NCI-H226 (cell line): ENCODE results near the gene GLI3.

Source experiments
- DNase-seq: peaks from one replicate; pipeline ENCODE4 v3.0.0-alpha.2; 2015

Gene GLI3

DNA sequence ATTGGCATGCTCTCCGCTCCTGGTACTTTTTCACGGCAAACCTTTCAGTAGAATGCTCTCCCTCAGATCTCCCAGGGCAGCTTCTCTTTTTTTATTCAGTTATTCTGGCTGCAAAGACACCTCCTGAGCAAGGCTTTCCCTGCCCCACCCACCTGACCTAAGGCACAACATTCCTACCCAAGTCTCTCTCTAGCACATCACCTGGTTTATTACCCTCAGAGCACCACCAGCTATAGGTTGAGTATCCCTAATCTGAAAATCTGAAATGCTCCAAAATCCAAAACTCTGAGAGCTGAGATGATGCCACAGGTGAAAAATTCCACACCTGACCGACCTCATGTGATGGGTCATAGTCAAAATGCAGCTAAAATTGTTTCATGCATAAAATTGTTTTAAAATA is 99.6 kb downstream of the GLI3 start:
- DNase-seq: no peak

DNA sequence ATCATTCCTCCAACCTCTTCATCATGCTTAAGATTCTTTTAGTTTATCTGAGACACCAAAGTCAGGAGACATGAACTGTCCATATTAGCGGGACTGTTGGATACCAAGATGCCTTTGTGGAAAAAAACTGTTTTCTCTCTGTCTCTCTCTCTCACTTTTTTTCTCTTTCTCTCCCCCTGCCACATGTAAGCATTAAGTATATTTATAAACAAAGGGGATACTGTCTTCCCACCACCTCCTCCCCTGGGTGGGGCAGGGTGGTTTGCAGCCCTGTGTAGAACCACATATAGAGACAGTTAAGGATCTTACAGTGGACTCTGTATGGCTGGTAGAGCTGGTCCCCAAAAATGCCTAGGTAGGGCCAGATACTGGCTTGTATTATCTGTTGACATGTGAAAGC is 101.3 kb downstream of the GLI3 start:
- no peak for DNase-seq

DNA sequence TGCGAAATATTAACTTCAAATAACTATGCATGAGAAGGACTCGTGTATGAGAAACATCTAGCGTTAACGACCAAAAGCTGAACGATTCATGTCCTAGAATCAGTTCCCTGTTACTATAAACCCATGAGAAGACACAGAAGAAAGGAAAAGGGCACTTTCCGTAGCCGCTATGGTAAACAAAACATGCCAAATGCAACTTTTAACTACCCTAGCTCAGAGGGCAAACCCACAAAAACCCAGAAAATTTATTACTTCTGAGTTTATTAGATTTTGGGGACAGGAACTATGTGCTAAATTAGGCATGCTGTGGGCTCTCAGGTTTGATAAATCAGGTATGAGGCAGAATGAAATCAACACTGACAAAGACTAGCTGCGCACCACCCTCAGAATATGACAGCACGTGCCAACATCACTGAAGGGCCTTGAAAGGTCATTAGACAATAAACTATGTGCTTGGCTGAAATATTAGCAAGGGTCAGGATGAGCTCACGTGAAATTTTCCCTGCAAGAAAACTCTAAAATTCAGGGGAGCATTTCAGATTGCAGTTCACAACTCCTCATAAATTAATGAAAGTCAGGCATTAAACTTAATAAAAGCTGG is 102.6 kb downstream of the GLI3 start:
- no peak for DNase-seq

GRCh38 chr7:42133321-42133720 is 103.7 kb downstream of the GLI3 start:
- DNase-seq: no peak

DNA sequence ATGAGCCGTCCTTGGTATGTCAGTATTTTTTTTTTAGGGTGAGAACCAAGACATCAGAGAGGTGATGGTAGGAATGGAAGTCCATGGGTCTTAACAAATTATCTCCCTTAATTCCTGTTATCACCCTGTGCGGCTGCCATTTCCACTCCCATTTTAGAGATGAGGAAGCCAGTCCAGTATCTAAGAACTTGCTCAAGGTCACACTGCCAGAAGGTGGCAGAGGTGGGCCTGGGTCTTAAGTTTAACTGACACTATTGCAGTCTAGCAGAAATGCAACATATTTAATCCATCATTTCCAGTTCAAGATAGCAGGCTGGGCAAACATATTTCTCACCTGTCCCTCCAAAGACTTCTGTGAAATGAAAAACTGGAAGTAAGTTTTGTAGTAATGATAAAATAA is 108.3 kb downstream of the GLI3 start:
- peak; percentile 12 for DNase-seq

DNA sequence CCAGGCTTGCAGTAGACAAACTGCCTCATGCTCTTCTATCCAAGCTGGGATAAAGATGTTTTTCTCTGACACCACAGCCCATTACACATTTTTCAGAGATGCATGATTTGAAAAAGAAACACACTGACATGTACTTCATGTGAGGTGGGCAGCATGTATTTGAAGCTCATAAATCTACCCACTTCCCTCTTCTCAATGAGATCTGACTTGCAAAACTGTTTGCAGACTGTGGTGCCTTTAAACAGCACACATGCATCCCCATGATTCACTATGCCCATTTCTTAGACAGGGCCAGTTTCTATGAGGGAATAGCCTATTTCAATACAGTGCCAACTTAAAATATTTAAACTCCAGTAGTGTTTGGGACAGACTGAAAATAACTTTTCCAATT is 109.8 kb downstream of the GLI3 start:
- no peak for DNase-seq

DNA sequence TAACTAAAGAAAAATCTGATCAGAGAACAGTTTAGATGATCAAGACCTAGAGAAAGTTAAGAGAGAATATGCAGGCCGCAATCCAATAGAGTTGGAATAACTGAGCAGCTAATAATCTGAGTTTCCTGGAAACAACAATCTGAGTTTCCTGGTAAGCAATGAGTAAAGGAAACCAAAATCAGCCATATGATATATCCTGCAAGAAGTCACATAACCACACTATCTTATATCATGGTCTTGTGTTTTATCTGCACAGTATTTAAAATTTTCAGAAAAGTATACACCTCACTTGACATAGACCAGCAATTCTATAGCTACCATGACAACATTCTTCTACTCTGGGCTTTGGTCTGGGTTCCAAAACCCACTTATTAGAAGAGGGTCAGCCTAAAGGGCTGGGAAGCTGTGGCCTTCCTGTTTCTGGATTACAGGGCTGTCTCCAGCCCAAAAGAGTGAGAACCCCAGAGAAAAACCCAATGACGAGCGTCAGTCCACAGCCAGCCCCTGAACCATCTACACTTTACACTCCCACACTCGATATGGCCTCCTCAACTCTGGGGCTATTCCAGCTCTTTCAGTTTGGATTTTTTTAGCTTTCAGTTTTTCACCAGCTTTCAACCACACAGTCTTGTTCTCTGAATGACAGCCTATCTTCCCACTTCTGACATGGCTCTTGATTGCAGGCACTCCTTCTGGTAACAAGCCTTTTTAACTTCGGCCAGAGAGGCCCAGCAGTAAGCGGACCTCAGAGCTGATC is 110.4 kb downstream of the GLI3 start:
- DNase-seq: no peak

DNA sequence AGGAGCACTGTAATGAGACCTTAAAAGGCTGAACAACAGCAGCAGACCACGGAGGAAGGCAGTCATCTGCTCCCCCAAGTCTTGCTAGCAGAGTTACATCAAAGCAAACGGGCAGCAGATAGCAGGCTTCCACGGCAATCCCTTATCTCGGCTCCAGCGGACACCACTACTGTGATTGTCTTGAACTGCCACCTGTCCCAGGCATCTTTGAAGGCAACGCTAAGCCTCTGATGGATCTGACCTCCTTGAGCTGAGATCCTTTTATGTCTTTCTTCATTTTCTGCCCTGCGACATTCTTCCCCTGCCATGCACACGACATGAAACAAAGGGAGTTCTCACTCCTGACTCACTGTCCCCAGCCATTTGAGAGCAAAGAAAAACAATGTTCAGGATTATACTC is 111.7 kb downstream of the GLI3 start:
- DNase-seq: no peak

DNA sequence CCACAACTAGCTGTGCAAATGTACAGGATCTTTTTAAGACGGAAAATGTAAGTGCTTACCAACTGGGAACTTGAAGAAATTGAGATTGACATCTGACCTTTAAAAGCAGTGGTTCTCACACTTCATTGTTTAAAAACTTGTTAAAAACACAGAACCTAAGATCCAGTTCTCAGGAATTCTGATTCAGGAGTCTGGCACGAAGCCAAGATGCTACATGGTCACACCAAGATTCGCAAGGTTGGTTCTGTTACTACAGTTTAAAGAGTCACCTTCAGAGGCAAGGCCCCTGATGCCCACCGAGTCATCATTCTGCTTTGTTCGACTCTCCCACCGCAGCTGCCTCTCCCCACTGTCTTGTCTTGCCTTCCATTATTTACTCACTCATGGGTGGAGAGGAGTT is 113.3 kb downstream of the GLI3 start:
- DNase-seq: no peak

DNA sequence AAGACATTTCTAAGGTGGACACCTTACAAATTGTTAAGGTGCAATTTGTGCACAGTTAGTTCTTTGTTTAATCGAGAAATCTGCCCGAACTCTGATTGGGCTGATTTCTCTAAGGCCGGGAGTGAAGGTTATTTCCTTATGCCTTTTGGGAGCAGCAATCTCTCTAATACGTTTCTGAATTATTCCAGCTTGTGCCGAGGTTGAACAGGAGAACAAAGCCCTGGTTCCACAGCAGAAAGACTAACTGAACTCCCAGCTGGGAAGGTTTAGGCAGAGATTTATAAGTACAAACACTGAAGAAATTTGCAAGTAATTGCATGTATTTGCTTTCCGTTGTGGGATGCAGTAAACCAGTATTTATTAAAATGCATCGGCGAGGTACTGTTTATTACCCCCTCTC is 116.8 kb downstream of the GLI3 start:
- DNase-seq: no peak

- DNase-seq: no peak
Measured at GRCh38 chr7:42117201-42117600, 119.8 kb downstream of the GLI3 start.

DNA sequence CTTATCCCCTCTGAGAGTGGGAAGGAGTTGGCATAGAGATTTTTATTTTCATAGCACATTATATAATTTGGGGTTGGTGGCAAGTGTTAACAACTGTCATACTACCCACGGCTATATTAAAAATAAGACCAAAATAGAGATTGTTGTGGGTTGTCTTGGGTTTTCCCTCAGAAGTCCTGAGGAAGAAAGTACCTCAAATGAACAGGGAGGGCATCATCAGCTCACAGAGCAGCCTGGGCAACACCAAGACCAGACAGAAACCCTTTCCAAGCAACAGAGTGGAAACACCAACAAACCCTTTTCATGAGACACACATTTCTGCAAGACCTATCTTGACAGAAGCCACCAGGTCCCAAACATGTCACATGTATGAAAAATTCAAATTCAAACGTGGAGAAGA is 121.2 kb downstream of the GLI3 start:
- no peak for DNase-seq

GRCh38 chr7:42110333-42110732 is 126.7 kb downstream of the GLI3 start:
- no peak for DNase-seq

GRCh38 chr7:42108803-42109528 is 128.0 kb downstream of the GLI3 start:
- no peak for DNase-seq

- DNase-seq: no peak
Measured at GRCh38 chr7:42107484-42108240, 129.3 kb downstream of the GLI3 start.

- DNase-seq: no peak
Measured at GRCh38 chr7:42106562-42106961, 130.4 kb downstream of the GLI3 start.

- no peak for DNase-seq
Measured at GRCh38 chr7:42105554-42106358, 131.3 kb downstream of the GLI3 start.

GRCh38 chr7:42104694-42105093 is 132.3 kb downstream of the GLI3 start:
- no peak for DNase-seq

DNA sequence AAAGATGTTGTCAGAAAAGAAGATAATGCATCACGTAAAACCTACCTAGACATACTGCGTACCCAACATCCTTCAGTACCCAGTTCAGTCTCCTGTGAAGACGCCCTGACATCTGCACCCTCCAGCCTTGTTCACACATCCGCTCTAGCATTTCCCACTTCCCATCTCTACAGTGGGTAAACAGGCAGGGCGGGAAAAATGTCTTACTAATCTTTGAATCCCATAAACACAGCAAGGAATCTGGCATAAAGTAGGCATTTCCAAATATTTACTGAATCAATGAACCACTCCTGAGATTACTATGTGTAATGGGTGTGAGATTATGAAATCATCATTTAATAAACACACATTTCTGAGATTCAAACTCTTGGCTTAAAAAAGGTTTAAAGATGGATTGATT is 132.8 kb downstream of the GLI3 start:
- DNase-seq: no peak

- DNase-seq: peak; percentile 44
Measured at GRCh38 chr7:42103456-42103855, 133.6 kb downstream of the GLI3 start.

DNA sequence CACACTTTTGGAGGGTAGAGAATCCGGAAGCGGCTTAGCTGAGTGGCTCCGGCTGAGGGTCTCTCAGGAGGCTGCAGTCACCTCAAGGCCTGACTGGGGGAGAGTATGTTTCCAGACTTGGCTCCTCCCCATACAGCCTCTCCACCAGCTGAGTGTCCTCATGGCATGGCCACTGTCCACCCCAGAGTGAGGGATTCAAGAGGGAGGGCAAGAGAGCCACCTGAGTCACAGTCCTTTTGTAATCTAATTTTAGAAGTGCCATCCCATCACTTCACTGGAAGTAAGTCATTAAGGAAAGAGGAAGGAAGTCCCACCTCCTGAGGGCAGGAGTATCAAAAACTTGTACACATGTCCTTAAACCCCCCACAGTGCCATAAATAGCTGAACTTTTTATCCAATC is 134.0 kb downstream of the GLI3 start:
- no peak for DNase-seq

GRCh38 chr7:42102301-42102700 is 134.7 kb downstream of the GLI3 start:
- DNase-seq: no peak

GRCh38 chr7:42100156-42100508 is 136.9 kb downstream of the GLI3 start:
- DNase-seq: no peak
